Vagina (tissue), 2 donors: ENCODE data around the gene BTNL3.

Experiments
- CTCF ChIP-seq, 3 experiments: fragments of 450-650 bp in 2 of 3; fragments of 200-600 bp in 1 of 3; sonication (generic) in 1 of 3; IDR thresholded peaks; one replicate each; pipeline ENCODE4 v1.5.1; 2017 to 2019; ENCODE audit warnings: antibody characterized with exemption in 3 of 3, mild to moderate bottlenecking in 2 of 3, moderate library complexity in 2 of 3
- POLR2A ChIP-seq, 2 donors: fragments of 450-650 bp; IDR thresholded peaks; one replicate each; pipeline ENCODE4 v1.6.1; 2017; ENCODE audit warnings: antibody characterized with exemption in 2 of 2, mild to moderate bottlenecking in 2 of 2, moderate library complexity in 2 of 2
- POLR2AphosphoS5 ChIP-seq, 2 donors: sonication (generic); formaldehyde crosslinking; IDR thresholded peaks; one replicate each; pipeline ENCODE4 v1.9.0; 2017; ENCODE audit warnings: antibody characterized with exemption in 2 of 2, mild to moderate bottlenecking in 2 of 2, low read depth in 1 of 2; ENCODE audit not compliant: insufficient read depth in 1 of 2

GRCh38 chr5:181020688-181021087, 32.0 kb downstream of the BTNL3 start:
- TF ChIP-seq CTCF (IDR thresholded peaks at IDR 0.05): no peak
- no peak for TF ChIP-seq POLR2A (IDR thresholded peaks at IDR 0.05)
- TF ChIP-seq POLR2AphosphoS5 (IDR thresholded peaks at IDR 0.05; ENCODE audit: insufficient read depth in 1 of 2, low read depth in 1 of 2): no peak
